Upper lobe of left lung (tissue), 4 donors: ENCODE data around the gene MICA.

Source experiments
- CTCF ChIP-seq, 6 experiments: fragments of 450-650 bp in 4 of 6; fragments of 200-600 bp in 2 of 6; sonication (generic) in 2 of 6; IDR thresholded peaks; one replicate each; pipeline ENCODE4 v1.5.1; 2016 to 2019; ENCODE audit warnings: antibody characterized with exemption in 6 of 6
- POLR2AphosphoS5 ChIP-seq, 2 donors: sonication (generic); formaldehyde crosslinking; IDR thresholded peaks; one replicate each; pipeline ENCODE4 v1.5.1; 2017; ENCODE audit warnings: antibody characterized with exemption in 2 of 2

GRCh38 chr6:31426395-31427354 lies 23.3 kb downstream of the MICA start:
- TF ChIP-seq CTCF (IDR thresholded peaks at IDR 0.05) (no peak), POLR2AphosphoS5 (IDR thresholded peaks at IDR 0.05) (no peak)
